Measurements from ENCODE around the gene AQP6.

The AQP6 gene

GRCh38 chr12:49950273-49951251 lies 22.2 kb upstream of the AQP6 start, which contains the start of gene AQP2:
AQP2 (plus strand) TSS chr12:49950737; CDS start chr12:49950831, 94 bp downstream.
- WGBS (ENCODE audit: insufficient coverage, insufficient read length): no CpG with 5 or more reads among the region's 32 CpGs
- Histone ChIP-seq H3K36me3 (ENCODE audit: control insufficient read depth, insufficient read depth, low read length) (no peaks in the 10 kb centered on the region), H3K9me3 (ENCODE audit: control insufficient read depth, insufficient read depth, low read length) (no peaks in the 10 kb centered on the region), H3K27ac (ENCODE audit: low read length) (no peak within 1 kb of the TSS), H3K4me3 (ENCODE audit: low read length) (no peak within 1 kb of the TSS), H3K4me1 (ENCODE audit: control insufficient read depth, insufficient read depth, low read length) (peaks cover 4% of the 10 kb centered on the region), H3K27me3 (ENCODE audit: control insufficient read depth, insufficient read depth, low read length) (no peaks in the 10 kb centered on the region; the same call in 1 of the 2 replicates)
- DNase-seq (ENCODE audit: low read depth, low spot score): no peak

DNA sequence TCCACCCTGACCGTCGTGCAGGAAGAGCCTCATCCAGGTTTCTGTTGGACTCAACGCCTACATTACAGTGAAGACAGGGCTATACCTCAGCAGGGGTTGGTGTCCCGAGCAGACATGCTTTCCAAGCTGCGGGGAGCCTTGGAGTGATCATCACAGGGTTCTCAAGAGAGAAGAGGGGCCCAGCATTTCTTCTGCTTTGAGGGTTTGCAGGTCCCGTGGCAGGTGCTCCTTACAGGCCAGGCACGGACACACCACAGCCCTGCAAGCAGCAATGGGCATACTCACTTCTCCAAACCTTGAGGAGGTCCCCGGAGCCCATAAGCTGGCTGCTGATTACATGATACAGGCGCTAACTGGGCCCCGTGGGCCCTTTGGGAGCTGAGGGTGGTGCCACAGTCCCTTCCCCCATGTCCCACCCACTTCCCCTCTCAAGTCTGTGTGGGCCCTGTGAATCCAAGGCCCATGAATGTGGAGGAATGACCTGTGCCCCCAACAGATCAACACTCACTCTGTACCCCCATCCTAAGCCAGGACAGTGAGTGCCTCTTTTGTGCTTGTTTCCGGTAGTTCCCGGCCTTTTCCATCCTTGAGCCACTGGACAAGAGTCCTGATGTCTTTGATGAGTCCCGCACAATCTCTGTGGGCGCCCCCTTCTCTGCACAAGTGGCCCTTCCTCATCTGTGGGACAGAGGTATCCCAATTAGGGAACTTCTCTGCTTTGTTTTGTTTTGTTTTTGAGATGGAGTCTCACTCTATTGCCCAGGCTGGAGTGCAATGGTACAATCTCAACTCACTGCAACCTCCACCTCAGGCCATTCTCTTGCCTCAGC lies 21.1 kb upstream of the AQP6 start:
- Histone ChIP-seq H3K27ac (ENCODE audit: low read length) (no peak overlapping the region), H3K4me1 (ENCODE audit: control insufficient read depth, insufficient read depth, low read length) (peaks cover 2% of the 10 kb centered on the region; the same call in 1 of the 2 replicates), H3K36me3 (ENCODE audit: control insufficient read depth, insufficient read depth, low read length) (no peaks in the 10 kb centered on the region), H3K9me3 (ENCODE audit: control insufficient read depth, insufficient read depth, low read length) (no peaks in the 10 kb centered on the region), H3K27me3 (ENCODE audit: control insufficient read depth, insufficient read depth, low read length) (no peaks in the 10 kb centered on the region; the same call in 1 of the 2 replicates), H3K4me3 (ENCODE audit: low read length) (no peak overlapping the region)
- no peak for DNase-seq (ENCODE audit: low read depth, low spot score)
- WGBS (ENCODE audit: insufficient coverage, insufficient read length): no CpG with 5 or more reads among the region's 14 CpGs

DNA sequence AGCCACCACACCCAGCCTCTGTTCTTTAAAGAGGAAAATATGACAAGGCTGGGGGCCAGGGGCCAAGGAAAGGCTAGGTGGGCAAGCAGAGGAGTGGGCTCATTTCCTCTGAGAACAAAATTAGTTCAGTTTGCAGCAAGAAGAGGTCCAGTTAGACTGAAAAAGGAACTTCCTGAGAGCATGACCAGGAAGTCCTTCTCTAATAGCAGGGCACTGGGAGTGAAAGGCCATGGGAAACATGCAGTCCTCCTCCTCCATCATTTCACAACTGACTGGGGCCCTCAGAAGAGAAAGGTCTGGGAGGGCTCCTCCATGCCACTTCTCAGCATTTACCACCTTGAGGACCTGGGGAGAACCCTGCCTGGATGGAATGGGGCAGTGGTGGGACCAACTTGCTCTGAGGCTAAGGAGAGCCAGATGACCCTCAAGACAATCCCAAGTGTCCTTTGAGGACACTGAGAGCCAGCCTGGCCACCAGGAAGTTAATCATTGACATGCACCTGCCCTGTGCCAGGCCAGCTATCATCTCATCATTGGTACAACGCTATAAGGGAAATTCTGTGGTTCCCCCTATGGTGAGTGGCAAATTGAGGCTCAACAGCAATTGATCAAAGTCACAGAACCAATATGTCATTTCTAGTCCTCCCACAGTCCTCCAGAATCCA lies 20.2 kb upstream of the AQP6 start:
- no peak for DNase-seq (ENCODE audit: low read depth, low spot score)
- H3K4me1 ChIP-seq (ENCODE audit: control insufficient read depth, insufficient read depth, low read length): peaks cover 2% of the 10 kb centered on the region; the same call in 1 of the 2 replicates
- no peak overlapping the region for H3K27ac ChIP-seq (ENCODE audit: low read length)
- no peaks in the 10 kb centered on the region; the same call in 1 of the 2 replicates for H3K27me3 ChIP-seq (ENCODE audit: control insufficient read depth, insufficient read depth, low read length)
- H3K36me3 ChIP-seq (ENCODE audit: control insufficient read depth, insufficient read depth, low read length): no peaks in the 10 kb centered on the region
- H3K4me3 ChIP-seq (ENCODE audit: low read length): no peak overlapping the region
- WGBS (ENCODE audit: insufficient coverage, insufficient read length): no CpG with 5 or more reads among the region's 1 CpG
- H3K9me3 ChIP-seq (ENCODE audit: control insufficient read depth, insufficient read depth, low read length): no peaks in the 10 kb centered on the region

DNA sequence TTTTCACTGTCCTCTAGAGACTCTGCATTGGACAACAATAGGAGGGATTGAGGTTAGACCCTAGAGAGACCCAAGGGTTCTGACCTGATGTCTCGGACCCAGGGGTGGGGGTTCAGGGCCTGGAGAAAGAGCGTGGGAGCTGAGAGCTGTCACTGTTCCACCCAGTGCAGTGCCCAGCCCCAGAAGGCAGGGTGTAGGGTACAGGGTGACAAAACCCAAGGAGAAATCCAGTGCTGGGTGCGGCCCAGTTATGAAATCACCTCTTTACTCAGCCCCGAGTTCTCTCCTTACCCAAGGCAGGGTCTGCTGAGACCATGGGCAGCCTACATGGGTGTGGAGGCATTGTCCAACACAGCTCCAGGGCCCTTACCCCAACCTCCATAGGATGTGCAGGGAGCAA lies 19.6 kb upstream of the AQP6 start:
- no CpG with 5 or more reads among the region's 4 CpGs for WGBS (ENCODE audit: insufficient coverage, insufficient read length)
- Histone ChIP-seq H3K9me3 (ENCODE audit: control insufficient read depth, insufficient read depth, low read length) (no peaks in the 10 kb centered on the region), H3K4me1 (ENCODE audit: control insufficient read depth, insufficient read depth, low read length) (no peaks in the 10 kb centered on the region), H3K27ac (ENCODE audit: low read length) (no peak overlapping the region), H3K4me3 (ENCODE audit: low read length) (no peak overlapping the region), H3K27me3 (ENCODE audit: control insufficient read depth, insufficient read depth, low read length) (no peaks in the 10 kb centered on the region; the same call in 1 of the 2 replicates), H3K36me3 (ENCODE audit: control insufficient read depth, insufficient read depth, low read length) (no peaks in the 10 kb centered on the region)
- DNase-seq (ENCODE audit: low read depth, low spot score): no peak

DNA sequence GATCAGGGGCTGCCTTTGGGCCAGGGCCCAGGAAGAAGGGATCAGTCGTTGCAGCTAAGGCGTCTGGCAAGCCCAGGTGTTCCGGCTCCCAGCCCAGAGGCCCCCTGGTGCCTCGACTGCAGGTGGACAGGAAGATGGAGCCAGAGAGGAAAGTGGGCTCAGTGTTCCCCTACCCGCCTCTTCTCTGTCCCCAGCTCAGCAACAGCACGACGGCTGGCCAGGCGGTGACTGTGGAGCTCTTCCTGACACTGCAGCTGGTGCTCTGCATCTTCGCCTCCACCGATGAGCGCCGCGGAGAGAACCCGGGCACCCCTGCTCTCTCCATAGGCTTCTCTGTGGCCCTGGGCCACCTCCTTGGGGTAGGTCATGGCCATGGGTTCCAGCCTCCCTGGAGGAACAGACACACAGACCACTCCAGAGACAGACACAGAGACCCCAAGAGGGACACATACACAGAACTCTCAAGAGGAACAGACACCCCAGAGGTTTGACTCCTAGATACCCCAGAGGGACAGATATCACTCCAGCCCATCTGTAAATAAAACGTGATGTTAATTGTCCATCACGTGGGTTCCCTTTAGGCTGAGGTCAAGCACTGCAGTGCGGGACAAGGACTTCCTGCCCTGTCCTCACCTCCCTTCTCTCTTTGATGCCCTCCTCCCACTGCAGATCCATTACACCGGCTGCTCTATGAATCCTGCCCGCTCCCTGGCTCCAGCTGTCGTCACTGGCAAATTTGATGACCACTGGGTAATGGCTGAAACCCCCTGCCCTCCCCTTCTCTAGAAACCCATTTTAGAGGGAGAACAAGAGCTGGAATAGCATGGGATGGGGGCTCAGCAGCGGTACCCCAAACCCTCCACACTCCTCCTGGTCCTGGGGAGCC lies 18.5 kb upstream of the AQP6 start:
- DNase-seq (ENCODE audit: low read depth, low spot score): no peak
- H3K27me3 ChIP-seq (ENCODE audit: control insufficient read depth, insufficient read depth, low read length): no peaks in the 10 kb centered on the region; the same call in 1 of the 2 replicates
- H3K9me3 ChIP-seq (ENCODE audit: control insufficient read depth, insufficient read depth, low read length): no peaks in the 10 kb centered on the region
- no CpG with 5 or more reads among the region's 21 CpGs for WGBS (ENCODE audit: insufficient coverage, insufficient read length)
- H3K4me3 ChIP-seq (ENCODE audit: low read length): no peak overlapping the region
- no peak overlapping the region for H3K27ac ChIP-seq (ENCODE audit: low read length)
- H3K36me3 ChIP-seq (ENCODE audit: control insufficient read depth, insufficient read depth, low read length): no peaks in the 10 kb centered on the region
- no peaks in the 10 kb centered on the region for H3K4me1 ChIP-seq (ENCODE audit: control insufficient read depth, insufficient read depth, low read length)

GRCh38 chr12:49954863-49955830 lies 17.6 kb upstream of the AQP6 start:
- DNase-seq (ENCODE audit: low read depth, low spot score): no peak
- H3K27me3 ChIP-seq (ENCODE audit: control insufficient read depth, insufficient read depth, low read length): peaks cover 2% of the 10 kb centered on the region; the same call in 1 of the 2 replicates
- H3K9me3 ChIP-seq (ENCODE audit: control insufficient read depth, insufficient read depth, low read length): no peaks in the 10 kb centered on the region
- peaks cover 2% of the 10 kb centered on the region for H3K4me1 ChIP-seq (ENCODE audit: control insufficient read depth, insufficient read depth, low read length)
- no peak overlapping the region for H3K4me3 ChIP-seq (ENCODE audit: low read length)
- WGBS (ENCODE audit: insufficient coverage, insufficient read length): no CpG with 5 or more reads among the region's 53 CpGs
- no peak overlapping the region for H3K27ac ChIP-seq (ENCODE audit: low read length)
- no peaks in the 10 kb centered on the region for H3K36me3 ChIP-seq (ENCODE audit: control insufficient read depth, insufficient read depth, low read length)

DNA sequence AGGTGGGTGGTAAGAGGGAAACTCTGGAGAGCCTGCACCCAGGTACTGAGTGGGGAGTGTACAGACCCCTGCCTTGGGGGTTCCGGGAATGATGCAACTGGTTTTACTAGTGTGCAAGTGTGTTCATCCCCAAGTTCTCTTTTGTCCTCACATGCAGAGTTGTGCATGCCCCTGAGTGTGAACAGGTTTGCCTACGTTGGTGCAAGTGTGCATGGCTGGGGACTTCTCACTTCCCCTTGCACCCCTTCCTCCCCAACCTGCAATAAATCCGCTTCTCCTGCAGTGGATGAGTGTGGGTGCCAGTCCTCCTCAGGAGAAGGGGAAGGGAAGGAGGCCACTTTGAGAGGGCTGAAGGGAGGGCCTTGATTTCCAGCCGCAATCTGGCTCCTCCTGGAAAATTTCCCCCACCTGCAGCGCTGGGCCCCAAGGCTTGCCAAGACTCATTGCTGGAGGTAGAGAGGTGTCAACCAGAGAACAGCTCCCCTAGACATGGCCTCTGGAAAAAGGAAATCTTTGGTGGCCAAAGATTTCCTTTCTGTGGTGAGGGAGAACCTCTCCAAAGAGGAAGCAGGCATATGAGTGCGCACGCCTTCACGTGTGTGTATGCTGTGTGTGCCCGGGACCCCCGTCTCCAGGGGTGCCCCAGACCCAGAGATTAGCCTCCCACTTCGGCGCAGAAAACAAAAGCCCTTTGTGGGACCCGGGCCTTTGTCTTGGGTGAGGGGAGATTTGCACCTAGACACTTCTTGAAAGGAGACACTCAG lies 16.7 kb upstream of the AQP6 start:
- no peak overlapping the region for H3K4me3 ChIP-seq (ENCODE audit: low read length)
- H3K9me3 ChIP-seq (ENCODE audit: control insufficient read depth, insufficient read depth, low read length): no peaks in the 10 kb centered on the region
- H3K27me3 ChIP-seq (ENCODE audit: control insufficient read depth, insufficient read depth, low read length): peaks cover 11% of the 10 kb centered on the region
- WGBS (ENCODE audit: insufficient coverage, insufficient read length): no CpG with 5 or more reads among the region's 13 CpGs
- no peak for DNase-seq (ENCODE audit: low read depth, low spot score)
- peaks cover 6% of the 10 kb centered on the region for H3K4me1 ChIP-seq (ENCODE audit: control insufficient read depth, insufficient read depth, low read length)
- no peaks in the 10 kb centered on the region for H3K36me3 ChIP-seq (ENCODE audit: control insufficient read depth, insufficient read depth, low read length)
- no peak overlapping the region for H3K27ac ChIP-seq (ENCODE audit: low read length)

GRCh38 chr12:49956663-49957569 lies 15.8 kb upstream of the AQP6 start:
- H3K4me1 ChIP-seq (ENCODE audit: control insufficient read depth, insufficient read depth, low read length): peaks cover 6% of the 10 kb centered on the region
- DNase-seq (ENCODE audit: low read depth, low spot score): no peak
- no peak overlapping the region for H3K4me3 ChIP-seq (ENCODE audit: low read length)
- H3K27ac ChIP-seq (ENCODE audit: low read length): no peak overlapping the region
- no peaks in the 10 kb centered on the region for H3K9me3 ChIP-seq (ENCODE audit: control insufficient read depth, insufficient read depth, low read length)
- WGBS (ENCODE audit: insufficient coverage, insufficient read length): no CpG with 5 or more reads among the region's 6 CpGs
- H3K27me3 ChIP-seq (ENCODE audit: control insufficient read depth, insufficient read depth, low read length): peaks cover 11% of the 10 kb centered on the region
- no peaks in the 10 kb centered on the region for H3K36me3 ChIP-seq (ENCODE audit: control insufficient read depth, insufficient read depth, low read length)
